HEK293T (cell line): Measurements from ENCODE around the gene C14orf119.

Experiments used
- CTCF ChIA-PET: fragments of 350-600 bp; formaldehyde crosslinking; extraction: SDS; loops from one replicate; lab custom pipeline; 2021; ENCODE audit warnings: antibody characterized with exemption, inconsistent platforms; lab: Yijun Ruan, JAX
- POLR2A ChIA-PET: fragments of 350-600 bp; formaldehyde crosslinking; extraction: SDS; loops from one replicate; lab custom pipeline; 2020; ENCODE audit warnings: antibody characterized with exemption, inconsistent platforms; lab: Yijun Ruan, JAX
- DNase-seq: peaks from one replicate; pipeline ENCODE4 v3.0.0; 2012; ENCODE audit warnings: mixed read lengths; ENCODE audit errors: extremely low spot score
- ARNT ChIP-seq: fragments of 450-650 bp; IDR thresholded peaks from 2 replicates; pipeline ENCODE4 v1.6.1; 2017; ENCODE audit warnings: mild to moderate bottlenecking
- BHLHE40 ChIP-seq: fragments of 450-650 bp; IDR thresholded peaks from 2 replicates; pipeline ENCODE4 v1.6.1; 2016; ENCODE audit warnings: mild to moderate bottlenecking, moderate library complexity, borderline replicate concordance
- CTBP1 ChIP-seq: fragments of 450-650 bp; IDR thresholded peaks from 2 replicates; pipeline ENCODE4 v1.6.1; 2016; ENCODE audit warnings: borderline replicate concordance
- ELF4 ChIP-seq: fragments of 450-650 bp; IDR thresholded peaks from 2 replicates; pipeline ENCODE4 v1.6.1; 2017; ENCODE audit warnings: antibody characterized with exemption
- FOXA1 ChIP-seq: fragments of 450-650 bp; IDR thresholded peaks from 2 replicates; pipeline ENCODE4 v1.6.1; 2016; ENCODE audit warnings: mild to moderate bottlenecking
- FOXK2 ChIP-seq: fragments of 450-650 bp; IDR thresholded peaks from 2 replicates; pipeline ENCODE4 v1.6.1; 2016; ENCODE audit warnings: mild to moderate bottlenecking
- FOXM1 ChIP-seq: fragments of 450-650 bp; IDR thresholded peaks from 2 replicates; pipeline ENCODE4 v1.6.1; 2017; ENCODE audit warnings: mild to moderate bottlenecking, borderline replicate concordance
- HDGF ChIP-seq: fragments of 450-650 bp; IDR thresholded peaks from 2 replicates; pipeline ENCODE4 v1.6.1; 2017; ENCODE audit warnings: antibody characterized with exemption, borderline replicate concordance
- L3MBTL2 ChIP-seq: fragments of 450-650 bp; conservative IDR thresholded peaks from 2 replicates; pipeline ENCODE4 v1.6.1; 2016; ENCODE audit warnings: mild to moderate bottlenecking
- LEF1 ChIP-seq: fragments of 450-650 bp; IDR thresholded peaks from 2 replicates; pipeline ENCODE4 v1.6.1; 2017; ENCODE audit warnings: mild to moderate bottlenecking, borderline replicate concordance
- NFRKB ChIP-seq: fragments of 450-650 bp; IDR thresholded peaks from 2 replicates; pipeline ENCODE4 v1.6.1; 2016; ENCODE audit warnings: mild to moderate bottlenecking, moderate library complexity
- SP1 ChIP-seq: fragments of 450-650 bp; IDR thresholded peaks from 2 replicates; pipeline ENCODE4 v1.6.1; 2017
- SUZ12 ChIP-seq: fragments of 450-650 bp; IDR thresholded peaks from 2 replicates; pipeline ENCODE4 v1.6.1; 2016; ENCODE audit warnings: mild to moderate bottlenecking
- TARDBP ChIP-seq: fragments of 450-650 bp; IDR thresholded peaks from 2 replicates; pipeline ENCODE4 v1.6.1; 2016
- ZNF384 ChIP-seq: fragments of 450-650 bp; IDR thresholded peaks from 2 replicates; pipeline ENCODE4 v1.6.1; 2016
- TF ChIP-seq, protein P1 (sequence below): fragments of 450-650 bp; IDR thresholded peaks from 2 replicates; pipeline ENCODE4 v1.6.1; 2016

Gene C14orf119

GRCh38 chr14:23071921-23072539 lies 23.3 kb upstream of the C14orf119 start:
- ChIA-PET CTCF (interaction anchor here (0.8 to 2.1 kb wide), 10 partner anchors 13 to 143 kb away, joined by 3 to 12 read pairs (median 4); partner anchors contain the start of genes ACIN1, C14orf119 and PRMT5), POLR2A (interaction anchor here (0.6 to 3.4 kb wide), 20 partner anchors 9 to 249 kb away, joined by 3 to 71 read pairs (median 4); partner anchors contain the start of genes ACIN1, AJUBA, C14orf119 and CDH24)
- TF ChIP-seq CTBP1 (no peak), HDGF (no peak), TARDBP (no peak), FOXM1 (no peak), NFRKB (no peak), FOXA1 (no peak), ZNF384 (no peak), FOXK2 (no peak), L3MBTL2 (no peak; the same call in 1 of the 2 replicates), SP1 (no peak), SUZ12 (no peak), BHLHE40 (no peak), ARNT (no peak), LEF1 (no peak)
- TF ChIP-seq, protein P1, sequence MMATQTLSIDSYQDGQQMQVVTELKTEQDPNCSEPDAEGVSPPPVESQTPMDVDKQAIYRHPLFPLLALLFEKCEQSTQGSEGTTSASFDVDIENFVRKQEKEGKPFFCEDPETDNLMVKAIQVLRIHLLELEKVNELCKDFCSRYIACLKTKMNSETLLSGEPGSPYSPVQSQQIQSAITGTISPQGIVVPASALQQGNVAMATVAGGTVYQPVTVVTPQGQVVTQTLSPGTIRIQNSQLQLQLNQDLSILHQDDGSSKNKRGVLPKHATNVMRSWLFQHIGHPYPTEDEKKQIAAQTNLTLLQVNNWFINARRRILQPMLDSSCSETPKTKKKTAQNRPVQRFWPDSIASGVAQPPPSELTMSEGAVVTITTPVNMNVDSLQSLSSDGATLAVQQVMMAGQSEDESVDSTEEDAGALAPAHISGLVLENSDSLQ = no peak
- peak; percentile 31 for DNase-seq

- TF ChIP-seq, protein P1 = no peak
- TF ChIP-seq BHLHE40 (no peak), FOXK2 (no peak), HDGF (no peak), NFRKB (no peak), L3MBTL2 (no peak), FOXM1 (no peak), CTBP1 (no peak), ZNF384 (no peak)
- no peak for DNase-seq
- CTCF ChIA-PET = no interaction called here
- POLR2A ChIA-PET = interaction anchor here (1.3 kb wide), 1 partner anchor 20 kb away, joined by 6 read pairs; the partner anchor contains the start of genes ACIN1 and C14orf119
Measured at GRCh38 chr14:23074906-23075305, 20.4 kb upstream of the C14orf119 start.

GRCh38 chr14:23076785-23077408 lies 18.4 kb upstream of the C14orf119 start:
- ChIA-PET CTCF (interaction anchor here (0.6 to 2.8 kb wide), 22 partner anchors 8 to 520 kb away, joined by 3 to 27 read pairs (median 4); partner anchors contain the start of genes ACIN1, C14orf119 and SLC7A8), POLR2A (interaction anchor here (1.3 to 2.9 kb wide), 2 partner anchors 18 to 121 kb away, joined by 3 to 27 read pairs; partner anchors contain the start of genes ACIN1 and C14orf119)
- TF ChIP-seq TARDBP (no peak), LEF1 (no peak), BHLHE40 (no peak)
- TF ChIP-seq, protein P1 = peak; percentile 38; the same call in 1 of the 2 replicates
- peak; percentile 40 for DNase-seq

GRCh38 chr14:23077962-23078361 lies 17.3 kb upstream of the C14orf119 start:
- POLR2A ChIA-PET = interaction anchor here (1.2 to 2.9 kb wide), 3 partner anchors 16 to 122 kb away, joined by 3 to 27 read pairs (median 3); partner anchors contain the start of genes ACIN1 and C14orf119

More at GRCh38 chr14:23077962-23078361, 17.3 kb upstream of the C14orf119 start:
- no peak for TF ChIP-seq SUZ12
- TF ChIP-seq FOXA1 = no peak
- no peak for TF ChIP-seq LEF1
- TF ChIP-seq HDGF = no peak
- TF ChIP-seq ARNT = no peak
- no peak for TF ChIP-seq FOXM1
- no peak for TF ChIP-seq CTBP1
- no peak for TF ChIP-seq BHLHE40
- no peak for TF ChIP-seq ELF4
- no peak for TF ChIP-seq SP1
- TF ChIP-seq FOXK2 = no peak
- TF ChIP-seq, protein P1 = no peak
- CTCF ChIA-PET = interaction anchor here (0.9 to 2.8 kb wide), 9 partner anchors 8 to 104 kb away, joined by 3 to 27 read pairs (median 4); no protein-coding TSS in a partner anchor
- no peak for DNase-seq
